ENCODE measurements around the gene UBASH3B. TPM values are rescaled to one million over a fixed set of nuclear protein-coding genes. Genes with fewer than 3 reads are reported as not detected.

Gene UBASH3B
- total RNA-seq, 1 donor from 2014 or later: 6.7 TPM

DNA sequence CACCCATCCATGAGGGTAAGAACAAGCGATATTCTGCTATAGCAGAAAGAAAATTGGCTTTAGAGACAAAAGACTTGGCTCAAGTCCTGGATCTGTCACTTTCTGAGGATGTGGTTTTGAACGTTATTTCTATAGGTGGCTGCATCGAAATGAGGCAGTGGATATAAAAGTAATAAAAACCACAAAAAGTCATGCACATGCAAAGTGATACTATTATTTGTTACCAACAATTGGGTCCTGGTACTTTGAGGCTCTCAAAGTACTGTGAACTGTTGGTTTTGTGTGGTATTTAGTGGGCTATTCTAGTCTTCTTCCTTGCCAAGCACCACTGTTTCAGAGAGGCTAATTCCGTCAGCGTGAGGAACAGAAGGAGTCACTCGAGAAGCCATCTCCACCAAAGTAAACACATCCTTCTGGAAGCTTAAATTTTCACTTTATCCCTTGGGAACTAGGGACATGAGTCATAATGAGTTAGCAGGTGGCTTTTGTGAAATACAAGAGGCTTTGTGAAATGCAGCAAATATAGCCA lies 13.1 kb downstream of the UBASH3B start:
- TF ChIP-seq, protein P1, sequence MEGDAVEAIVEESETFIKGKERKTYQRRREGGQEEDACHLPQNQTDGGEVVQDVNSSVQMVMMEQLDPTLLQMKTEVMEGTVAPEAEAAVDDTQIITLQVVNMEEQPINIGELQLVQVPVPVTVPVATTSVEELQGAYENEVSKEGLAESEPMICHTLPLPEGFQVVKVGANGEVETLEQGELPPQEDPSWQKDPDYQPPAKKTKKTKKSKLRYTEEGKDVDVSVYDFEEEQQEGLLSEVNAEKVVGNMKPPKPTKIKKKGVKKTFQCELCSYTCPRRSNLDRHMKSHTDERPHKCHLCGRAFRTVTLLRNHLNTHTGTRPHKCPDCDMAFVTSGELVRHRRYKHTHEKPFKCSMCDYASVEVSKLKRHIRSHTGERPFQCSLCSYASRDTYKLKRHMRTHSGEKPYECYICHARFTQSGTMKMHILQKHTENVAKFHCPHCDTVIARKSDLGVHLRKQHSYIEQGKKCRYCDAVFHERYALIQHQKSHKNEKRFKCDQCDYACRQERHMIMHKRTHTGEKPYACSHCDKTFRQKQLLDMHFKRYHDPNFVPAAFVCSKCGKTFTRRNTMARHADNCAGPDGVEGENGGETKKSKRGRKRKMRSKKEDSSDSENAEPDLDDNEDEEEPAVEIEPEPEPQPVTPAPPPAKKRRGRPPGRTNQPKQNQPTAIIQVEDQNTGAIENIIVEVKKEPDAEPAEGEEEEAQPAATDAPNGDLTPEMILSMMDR (IDR thresholded peaks at IDR 0.05; ENCODE audit: partially characterized antibody, unreplicated experiment): no peak
- Mint-ChIP-seq H3K4me3 (ENCODE audit: unreplicated experiment) (no peak overlapping the region), H3K27me3 (ENCODE audit: unreplicated experiment) (peaks cover 4% of the 10 kb centered on the region), H3K9me3 (ENCODE audit: unreplicated experiment) (peaks cover 6% of the 10 kb centered on the region), H3K27ac (ENCODE audit: unreplicated experiment) (no peak overlapping the region), H3K4me1 (ENCODE audit: low read depth, unreplicated experiment) (peaks cover 19% of the 10 kb centered on the region), H3K36me3 (ENCODE audit: unreplicated experiment) (peaks cover 8% of the 10 kb centered on the region)
- DNase-seq: no peak

- Mint-ChIP-seq H3K27ac (ENCODE audit: unreplicated experiment) (no peak overlapping the region), H3K4me1 (ENCODE audit: low read depth, unreplicated experiment) (peaks cover 14% of the 10 kb centered on the region), H3K27me3 (ENCODE audit: unreplicated experiment) (peaks cover 4% of the 10 kb centered on the region), H3K9me3 (ENCODE audit: unreplicated experiment) (peaks cover 6% of the 10 kb centered on the region), H3K36me3 (ENCODE audit: unreplicated experiment) (peaks cover 8% of the 10 kb centered on the region), H3K4me3 (ENCODE audit: unreplicated experiment) (no peak overlapping the region)
- no peak for DNase-seq
- TF ChIP-seq, protein P1 (IDR thresholded peaks at IDR 0.05; ENCODE audit: partially characterized antibody, unreplicated experiment): no peak
These were observed 14.6 kb downstream of the UBASH3B start for GRCh38 chr11:122670131-122670530.

DNA sequence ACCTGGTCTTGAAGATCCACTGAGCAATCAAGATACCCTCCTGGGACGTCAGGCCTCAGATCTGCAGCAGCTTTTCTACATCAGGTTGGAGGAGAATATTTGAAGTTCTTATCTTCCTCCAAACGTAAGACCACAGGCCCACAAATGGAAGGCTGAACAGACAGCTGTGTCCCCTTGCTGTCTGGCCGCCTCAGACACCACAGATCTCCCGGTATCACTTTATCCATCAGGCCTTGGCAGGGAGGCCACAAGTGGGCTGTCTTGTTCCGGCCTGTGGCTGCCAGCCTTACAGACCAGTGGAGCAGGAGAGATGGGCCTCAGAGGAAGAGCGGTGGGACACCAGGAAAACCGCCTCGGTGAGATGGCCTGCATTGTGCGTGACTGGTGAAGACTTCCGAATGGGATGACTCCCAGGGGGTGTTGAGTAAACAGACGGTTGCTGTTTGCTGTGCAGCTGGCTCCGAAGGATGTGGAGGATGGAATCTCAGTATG lies 15.9 kb downstream of the UBASH3B start:
- H3K9me3 Mint-ChIP-seq (ENCODE audit: unreplicated experiment): peaks cover 8% of the 10 kb centered on the region

GRCh38 chr11:122672892-122673291 lies 17.4 kb downstream of the UBASH3B start:
- TF ChIP-seq, protein P1 (IDR thresholded peaks at IDR 0.05; ENCODE audit: partially characterized antibody, unreplicated experiment): no peak
- H3K27ac Mint-ChIP-seq (ENCODE audit: unreplicated experiment): no peak overlapping the region
- peaks cover 5% of the 10 kb centered on the region for H3K9me3 Mint-ChIP-seq (ENCODE audit: unreplicated experiment)
- DNase-seq: no peak
- H3K4me1 Mint-ChIP-seq (ENCODE audit: low read depth, unreplicated experiment): peaks cover 8% of the 10 kb centered on the region
- H3K27me3 Mint-ChIP-seq (ENCODE audit: unreplicated experiment): peaks cover 4% of the 10 kb centered on the region
- no peak overlapping the region for H3K4me3 Mint-ChIP-seq (ENCODE audit: unreplicated experiment)
- peaks cover 8% of the 10 kb centered on the region for H3K36me3 Mint-ChIP-seq (ENCODE audit: unreplicated experiment)

More for the DNA sequence above, 15.9 kb downstream of the UBASH3B start:
- Mint-ChIP-seq H3K27ac (ENCODE audit: unreplicated experiment) (peak overlapping the region; percentile 28), H3K4me3 (ENCODE audit: unreplicated experiment) (no peak overlapping the region), H3K36me3 (ENCODE audit: unreplicated experiment) (peaks cover 8% of the 10 kb centered on the region), H3K4me1 (ENCODE audit: low read depth, unreplicated experiment) (peaks cover 11% of the 10 kb centered on the region), H3K27me3 (ENCODE audit: unreplicated experiment) (peaks cover 4% of the 10 kb centered on the region)
- TF ChIP-seq, protein P1 (IDR thresholded peaks at IDR 0.05; ENCODE audit: partially characterized antibody, unreplicated experiment): no peak
- DNase-seq: no peak

DNA sequence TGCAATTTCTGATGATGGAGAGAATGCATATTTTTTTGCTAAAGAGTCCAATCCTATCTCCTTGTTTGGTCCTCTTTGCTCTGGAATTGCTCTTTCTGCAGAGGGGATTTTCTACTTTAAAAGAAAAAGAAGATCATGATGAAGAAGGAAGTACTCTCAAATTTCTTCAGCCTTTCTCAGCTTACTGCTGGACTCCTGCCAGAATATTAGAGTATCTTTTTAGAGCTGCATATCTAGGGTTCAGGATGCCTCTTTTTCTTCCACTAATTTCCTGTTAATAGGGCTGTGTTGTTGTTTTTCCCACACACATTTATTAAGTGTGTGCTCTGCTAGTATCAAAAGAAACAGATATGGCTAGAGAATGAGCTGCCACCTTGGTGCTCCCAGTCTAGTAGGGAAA lies 18.2 kb downstream of the UBASH3B start:
- Mint-ChIP-seq H3K4me3 (ENCODE audit: unreplicated experiment) (no peak overlapping the region), H3K27me3 (ENCODE audit: unreplicated experiment) (peaks cover 4% of the 10 kb centered on the region)
- TF ChIP-seq, protein P1 (IDR thresholded peaks at IDR 0.05; ENCODE audit: partially characterized antibody, unreplicated experiment): no peak

More for the DNA sequence above, 18.2 kb downstream of the UBASH3B start:
- peaks cover 8% of the 10 kb centered on the region for H3K36me3 Mint-ChIP-seq (ENCODE audit: unreplicated experiment)
- DNase-seq: no peak
- H3K4me1 Mint-ChIP-seq (ENCODE audit: low read depth, unreplicated experiment): peaks cover 8% of the 10 kb centered on the region
- no peak overlapping the region for H3K27ac Mint-ChIP-seq (ENCODE audit: unreplicated experiment)
- H3K9me3 Mint-ChIP-seq (ENCODE audit: unreplicated experiment): peaks cover 5% of the 10 kb centered on the region

Measured in glutamatergic neuron (in vitro differentiated cells).